GM19455 (cell line): ENCODE results near the gene MYL3.

Experiments used
- ATAC-seq: cut with Tn5 transposase; IDR thresholded peaks from one replicate; pipeline ENCODE4 v1.9.1; 2021; ENCODE audit not compliant: unreplicated experiment

The MYL3 gene

DNA sequence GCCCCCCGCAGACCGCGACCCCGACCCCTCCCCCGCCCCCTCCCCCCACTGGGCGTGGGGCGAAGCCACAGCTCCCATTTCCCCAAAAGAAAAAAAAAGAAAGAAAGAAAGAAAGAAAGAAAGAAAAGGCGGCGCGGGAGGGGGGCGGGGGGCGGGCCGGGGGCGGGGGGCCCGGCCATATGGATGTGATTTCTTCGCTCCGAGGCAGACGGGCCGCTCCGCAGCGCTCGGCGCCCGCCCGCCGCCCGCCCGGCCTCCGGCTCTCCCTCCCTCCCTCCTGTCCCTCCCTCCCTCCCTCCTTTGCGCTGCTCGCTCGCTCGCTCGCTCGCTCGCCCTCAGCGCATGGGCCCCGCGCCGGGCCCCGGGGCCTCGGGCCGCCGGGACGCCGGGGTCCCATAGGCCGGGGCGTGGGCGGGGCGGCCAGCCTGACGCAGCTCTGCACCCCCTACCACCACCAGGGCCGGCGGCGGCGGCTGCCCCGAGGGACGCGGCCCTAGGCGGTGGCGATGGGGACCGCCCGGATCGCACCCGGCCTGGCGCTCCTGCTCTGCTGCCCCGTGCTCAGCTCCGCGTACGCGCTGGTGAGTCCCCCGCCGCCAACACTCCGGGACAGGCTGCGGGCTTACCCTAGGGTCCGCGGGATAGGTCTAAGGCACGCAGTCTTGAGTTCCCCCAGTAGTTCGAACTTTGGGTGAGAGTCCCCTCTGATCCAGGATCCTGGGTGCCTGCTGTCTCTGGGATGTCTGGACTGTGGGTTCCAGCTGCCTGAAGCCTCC is 20.0 kb upstream of the MYL3 start:
- ATAC-seq, result no peak

DNA sequence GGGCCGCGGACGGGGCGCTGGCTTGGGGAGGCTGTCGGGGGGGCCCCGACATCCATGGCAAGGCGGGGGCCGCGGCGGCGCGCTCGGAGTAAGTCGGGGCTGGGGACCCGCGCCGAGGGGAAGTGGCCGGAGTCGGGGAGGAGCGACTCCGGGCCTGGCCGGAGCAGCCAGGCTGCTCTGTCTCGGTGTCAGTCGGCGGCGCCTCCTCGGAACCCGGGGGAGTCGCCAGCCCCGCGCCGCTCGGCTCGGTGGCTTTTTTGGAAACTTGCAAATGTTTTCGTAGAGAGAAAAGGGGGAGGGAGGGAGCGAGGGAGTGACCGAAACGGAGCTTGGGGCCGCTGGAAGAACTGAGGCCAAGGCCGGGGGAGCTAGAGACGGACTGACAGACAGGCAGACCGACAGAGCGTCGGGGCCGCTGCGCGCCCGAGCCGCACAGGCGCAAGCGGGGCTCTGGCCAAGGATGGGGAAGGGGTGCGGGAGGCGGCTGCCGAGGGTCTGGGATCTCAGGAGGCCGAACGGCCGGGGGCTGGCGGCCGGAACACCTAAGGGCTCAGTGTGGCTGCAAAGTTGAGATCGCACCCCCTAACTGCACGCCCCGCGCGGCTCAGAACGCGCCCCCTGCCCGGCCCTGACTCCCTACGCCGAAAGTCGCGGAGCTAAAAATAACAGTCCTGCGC is 19.3 kb upstream of the MYL3 start:
- ATAC-seq, result no peak

DNA sequence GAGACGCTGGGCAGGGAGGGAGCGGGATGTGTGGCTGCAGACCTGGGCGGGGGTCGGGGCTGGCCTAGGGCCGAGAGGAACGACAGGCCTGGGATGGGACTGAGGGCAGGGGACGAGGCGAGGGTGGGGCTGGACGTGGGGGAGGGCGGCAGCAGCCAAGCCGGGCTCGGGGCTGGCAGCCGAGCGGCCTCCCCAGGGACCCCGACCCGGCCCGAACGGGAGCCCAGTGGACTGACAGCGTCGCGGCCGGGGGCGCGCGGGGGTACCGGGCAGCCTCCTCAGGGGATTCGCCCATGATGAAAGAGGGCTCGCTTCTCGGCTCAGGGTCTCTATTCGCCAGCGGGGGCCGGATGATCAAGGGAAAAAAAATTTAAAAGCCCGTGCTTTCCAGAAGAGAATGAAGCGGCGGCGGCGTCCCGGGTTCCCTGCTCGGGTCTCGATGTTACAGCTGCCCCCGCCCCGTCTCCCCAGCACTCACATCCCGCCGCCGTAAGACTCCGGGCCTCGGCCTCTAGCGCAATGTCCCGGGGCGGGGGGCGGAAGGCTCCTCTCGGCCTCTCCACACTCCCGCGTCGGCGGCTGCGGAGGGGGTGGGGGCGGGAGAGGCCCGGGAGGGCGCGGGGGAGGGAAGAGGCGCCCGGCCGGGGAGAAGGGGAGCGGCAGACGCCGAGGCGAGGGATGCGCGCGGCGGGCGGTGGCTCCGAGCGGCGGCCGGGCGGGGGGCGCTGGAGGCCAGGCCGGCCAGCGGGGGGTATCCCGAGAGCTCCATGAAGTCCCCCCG is 18.5 kb upstream of the MYL3 start:
- no peak for ATAC-seq

DNA sequence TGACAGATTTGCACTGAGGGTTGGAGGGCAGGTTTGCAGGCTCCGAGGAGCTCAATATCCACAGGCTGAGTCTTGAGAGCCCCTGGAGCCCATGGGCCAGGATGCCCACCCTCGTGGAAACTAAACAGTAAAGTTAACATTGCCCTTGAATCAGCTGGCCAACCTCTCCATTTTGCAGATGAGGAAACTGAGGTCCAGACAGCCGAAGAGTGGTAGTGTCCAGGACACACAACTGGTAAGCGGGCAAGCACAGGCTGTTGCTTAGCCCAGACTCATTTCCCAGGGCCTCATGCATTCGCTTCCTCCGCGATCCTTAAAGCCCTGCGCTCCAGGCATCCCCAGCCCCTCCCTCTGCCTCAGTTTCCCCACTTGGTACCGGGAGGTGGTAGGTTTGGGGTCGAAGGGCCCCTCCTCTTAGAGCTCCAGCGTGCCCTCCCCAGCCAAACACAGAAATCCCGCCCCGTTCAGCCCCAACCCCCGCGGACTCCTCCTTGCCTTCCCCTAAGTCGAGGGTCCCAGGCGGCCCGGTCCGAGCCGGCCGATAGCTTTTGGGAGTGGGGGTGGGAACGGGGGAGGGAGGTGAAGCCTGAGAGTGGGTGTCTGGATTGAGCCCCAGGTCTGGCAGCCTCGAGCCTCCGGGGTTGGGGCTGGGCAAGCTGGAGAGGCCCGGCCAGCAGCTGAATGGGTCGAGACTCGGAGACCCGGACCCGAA is 17.8 kb upstream of the MYL3 start:
- ATAC-seq, result no peak

DNA sequence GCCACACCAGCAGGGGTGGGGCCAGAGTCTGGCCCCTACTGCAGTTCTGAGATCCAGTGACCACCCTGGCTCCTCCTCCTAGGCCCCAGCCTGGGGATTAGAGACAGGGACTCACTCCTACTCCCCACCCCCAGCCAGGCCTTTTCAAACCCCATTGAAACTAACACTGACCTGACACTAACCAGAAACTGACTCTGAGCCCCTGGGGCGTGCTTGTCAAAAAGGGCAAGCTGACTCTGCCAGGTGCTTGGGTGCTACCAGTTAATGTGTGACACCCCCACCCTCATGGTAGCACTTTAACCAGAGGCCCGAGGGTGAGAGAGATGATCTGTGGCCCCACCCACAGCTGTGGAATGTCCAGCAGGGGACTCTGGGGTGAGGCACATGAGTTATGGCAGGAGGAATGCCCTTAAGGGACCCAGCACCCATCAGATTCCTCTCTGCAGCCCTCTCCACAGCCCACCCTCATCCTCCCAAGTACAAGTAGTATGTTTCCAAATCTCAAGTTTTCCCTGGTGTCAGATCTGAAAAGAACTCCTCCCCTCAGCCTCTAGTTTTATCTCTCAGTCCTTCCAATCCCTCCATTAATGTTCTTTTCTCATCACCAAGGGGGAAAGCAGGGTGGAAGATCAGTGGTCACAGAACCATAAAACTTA is 15.7 kb upstream of the MYL3 start:
- ATAC-seq, result no peak

DNA sequence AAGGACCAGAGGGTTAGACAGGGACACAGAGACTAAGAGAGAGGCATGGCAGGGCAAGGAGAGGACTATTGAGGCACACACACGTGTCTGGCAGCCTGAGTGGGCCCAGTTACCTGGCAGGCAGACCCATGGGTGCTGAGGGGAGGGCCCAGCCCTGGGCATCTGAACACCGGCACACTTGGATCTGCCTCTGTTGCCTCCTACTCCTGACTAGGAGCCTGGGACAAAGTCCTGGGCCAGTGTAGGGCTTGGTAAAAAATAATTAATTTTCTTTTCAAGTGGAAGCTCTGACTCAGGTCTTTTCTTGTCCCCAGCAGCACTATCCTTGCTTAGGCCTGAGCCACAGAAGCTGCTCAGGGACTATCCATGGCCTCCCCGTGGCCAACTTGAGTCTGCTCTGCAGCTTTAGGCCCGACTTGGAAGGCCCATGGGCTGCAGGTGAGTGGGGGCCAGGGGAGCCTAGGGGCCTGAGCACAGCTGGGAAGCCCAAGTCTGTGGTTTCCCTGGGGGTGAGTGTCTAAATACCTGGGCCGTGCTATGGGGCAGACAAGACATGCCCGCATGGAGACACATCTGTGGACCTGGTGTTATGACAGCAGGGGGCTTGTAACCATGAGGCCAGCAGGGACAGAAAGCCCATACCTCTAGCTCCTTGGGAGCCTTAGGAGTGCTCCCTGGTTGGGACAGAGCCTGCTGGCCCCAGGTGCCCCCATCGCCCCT is 14.3 kb upstream of the MYL3 start, which contains the start of gene PTH1R:
Gene PTH1R (plus strand): TSS at position 316 of the 720 bp plus-strand sequence. CDS start 5,839 bp downstream, outside the sequence.
- no peak for ATAC-seq

- no peak for ATAC-seq
These were observed 13.4 kb upstream of the MYL3 start for GRCh38 chr3:46876313-46877300.

GRCh38 chr3:46875560-46875959 is 12.3 kb upstream of the MYL3 start:
- no peak for ATAC-seq

DNA sequence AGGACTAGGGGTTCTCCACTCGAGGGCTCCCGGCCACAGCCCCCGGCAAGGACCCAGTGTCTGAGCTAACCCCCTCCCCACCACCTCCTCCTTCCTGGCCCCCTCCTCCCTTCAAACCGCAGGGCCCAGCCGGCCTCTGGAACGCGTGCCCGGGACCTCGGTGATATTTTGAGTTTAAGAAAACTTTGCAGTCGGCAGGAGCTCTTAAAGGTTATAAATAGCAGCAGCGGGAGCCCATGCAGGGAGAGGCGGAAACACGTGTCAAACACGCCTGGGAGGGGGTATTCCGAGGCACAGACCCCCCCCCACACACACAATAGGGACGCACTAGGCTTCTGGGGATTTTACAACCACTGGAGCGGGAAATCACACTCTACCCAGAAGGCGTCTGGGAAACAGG is 11.2 kb upstream of the MYL3 start:
- no peak for ATAC-seq

GRCh38 chr3:46873521-46873920 is 10.3 kb upstream of the MYL3 start:
- ATAC-seq, result no peak

DNA sequence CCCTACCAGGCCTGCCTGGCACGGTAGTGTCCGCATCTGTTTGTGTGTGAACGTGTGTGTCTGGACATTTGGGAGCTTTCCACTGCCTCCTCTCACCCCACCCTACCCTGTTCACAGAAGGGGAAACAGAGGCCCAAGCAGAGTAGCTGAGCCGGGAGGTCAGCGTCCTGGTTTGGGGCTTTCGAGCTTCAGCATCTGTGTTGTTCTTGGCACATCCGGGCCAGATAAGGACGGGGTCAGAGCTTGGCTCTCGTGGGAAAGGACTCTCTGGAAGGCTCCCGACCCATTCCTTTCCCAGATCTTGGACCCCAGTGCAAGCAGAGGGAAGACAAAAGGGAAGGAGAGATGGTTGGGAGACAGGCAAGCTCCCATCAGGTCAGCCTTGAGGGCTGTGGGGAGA is 8.0 kb upstream of the MYL3 start:
- no peak for ATAC-seq

GRCh38 chr3:46870651-46871050 is 7.4 kb upstream of the MYL3 start:
- ATAC-seq, result no peak

- ATAC-seq, result no peak
These were observed 6.2 kb upstream of the MYL3 start for GRCh38 chr3:46869440-46869839.

DNA sequence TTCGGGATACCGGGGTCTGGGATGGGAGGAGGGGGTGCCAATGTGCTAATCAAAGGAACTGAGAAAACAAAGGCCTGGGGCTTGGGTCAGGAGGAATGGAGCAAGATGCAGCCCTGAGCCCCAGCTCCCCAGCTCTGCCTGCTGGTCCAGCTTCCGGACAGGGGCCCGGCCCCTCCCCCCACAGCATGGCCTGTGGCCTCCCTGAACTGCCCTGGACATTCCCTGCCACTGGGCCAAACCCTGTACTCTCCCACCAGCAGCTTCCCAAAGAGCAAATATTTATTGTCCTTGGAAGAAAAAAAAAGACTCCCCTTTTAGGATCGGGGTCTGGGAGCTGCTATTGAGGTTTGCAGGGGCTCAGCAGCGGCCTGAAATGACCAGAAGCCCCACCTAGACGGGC is 5.7 kb upstream of the MYL3 start:
- no peak for ATAC-seq

GRCh38 chr3:46868287-46868686 is 5.0 kb upstream of the MYL3 start:
- no peak for ATAC-seq

DNA sequence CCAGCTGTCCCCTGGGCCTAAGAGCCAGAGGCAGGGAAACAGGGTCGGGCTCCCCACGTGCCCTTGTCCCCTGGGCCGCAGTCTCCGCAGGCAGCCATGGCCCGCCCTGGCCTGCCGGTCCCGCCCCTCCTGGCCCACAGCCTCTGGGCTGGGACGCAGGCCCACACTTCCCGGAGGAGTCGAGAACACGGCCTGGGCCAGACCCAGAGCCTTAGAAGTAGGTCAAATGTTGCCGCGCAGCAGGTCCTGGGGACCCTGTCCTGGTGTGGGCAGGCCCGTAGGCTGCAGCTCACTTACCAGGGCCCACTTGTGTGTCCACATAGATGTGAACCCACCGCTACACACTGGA is 4.3 kb upstream of the MYL3 start:
- ATAC-seq, result no peak

DNA sequence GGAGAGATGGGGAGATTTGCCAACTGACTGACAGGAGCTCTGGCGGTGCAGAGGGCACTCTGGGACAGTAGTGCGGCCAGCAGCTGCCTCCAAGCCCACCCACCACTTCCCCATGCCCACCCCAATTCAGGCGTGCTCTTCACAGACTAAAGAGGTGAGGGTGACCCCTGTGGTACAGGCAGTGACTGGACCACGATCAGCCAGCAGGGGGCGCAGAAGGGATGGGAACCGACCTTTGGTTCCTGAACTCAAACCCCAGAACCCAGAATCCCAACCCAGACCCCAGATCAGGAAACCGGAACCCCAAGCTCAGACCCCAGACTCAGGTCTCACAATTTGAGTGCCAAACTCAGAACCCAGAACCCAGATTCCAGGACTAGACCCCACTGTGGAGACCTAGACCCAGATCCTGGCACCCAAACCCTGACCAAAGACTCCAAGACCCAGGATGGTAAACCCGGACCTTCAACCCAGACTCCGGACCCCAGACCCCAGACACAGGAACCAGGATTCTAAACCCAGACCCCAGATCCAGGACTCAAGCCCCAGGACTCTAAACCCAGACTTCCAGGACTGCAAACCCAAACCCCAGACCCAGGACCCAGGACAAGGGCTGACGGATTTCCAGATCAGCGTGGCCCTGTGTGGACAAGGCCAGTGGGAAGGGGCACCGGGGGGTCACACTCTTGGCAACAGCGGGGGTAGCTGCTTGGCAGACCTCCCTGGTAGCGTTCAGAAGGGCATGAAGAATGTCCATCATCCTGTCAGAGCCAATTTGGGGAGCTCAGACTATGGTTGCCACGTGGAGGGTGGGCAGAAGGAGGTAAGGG is 3.7 kb upstream of the MYL3 start:
- no peak for ATAC-seq

DNA sequence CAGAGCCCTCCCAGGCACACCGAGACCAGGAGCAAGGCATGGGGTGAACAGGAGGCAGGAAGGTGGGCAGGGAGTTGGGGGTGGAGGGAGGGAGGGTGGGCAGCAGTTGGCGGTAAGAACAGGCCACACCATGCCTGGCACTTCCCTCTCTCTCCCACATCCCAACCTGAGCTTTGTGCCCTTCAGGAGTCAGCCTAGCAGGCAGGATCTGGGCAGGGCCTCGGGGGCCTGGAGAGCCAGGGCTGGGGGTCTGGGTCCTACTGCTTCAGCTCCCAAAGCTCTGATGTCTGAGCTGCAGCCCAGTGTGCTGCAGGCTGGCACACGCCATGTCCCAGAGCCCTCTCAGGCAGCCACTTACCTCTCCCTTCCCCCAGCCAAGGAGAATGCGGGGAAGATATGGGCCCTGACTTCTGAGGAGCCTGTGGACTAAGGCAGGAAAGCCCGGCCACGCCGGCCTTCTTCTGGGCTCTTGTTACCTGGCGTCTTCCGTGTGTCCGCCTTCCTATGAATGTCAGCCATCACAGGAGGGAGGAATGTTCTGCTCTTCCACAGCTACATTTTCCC is 2.9 kb upstream of the MYL3 start:
- ATAC-seq, result no peak
